NCI-H128 (cell line): ENCODE measurements around the gene GEMIN7.

Experiments used
- DNase-seq: peaks from one replicate; lab custom pipeline; 2025; ENCODE audit not compliant: unreplicated experiment; lab: John Stamatoyannopoulos, UW

The GEMIN7 gene, protein sequence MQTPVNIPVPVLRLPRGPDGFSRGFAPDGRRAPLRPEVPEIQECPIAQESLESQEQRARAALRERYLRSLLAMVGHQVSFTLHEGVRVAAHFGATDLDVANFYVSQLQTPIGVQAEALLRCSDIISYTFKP

DNA sequence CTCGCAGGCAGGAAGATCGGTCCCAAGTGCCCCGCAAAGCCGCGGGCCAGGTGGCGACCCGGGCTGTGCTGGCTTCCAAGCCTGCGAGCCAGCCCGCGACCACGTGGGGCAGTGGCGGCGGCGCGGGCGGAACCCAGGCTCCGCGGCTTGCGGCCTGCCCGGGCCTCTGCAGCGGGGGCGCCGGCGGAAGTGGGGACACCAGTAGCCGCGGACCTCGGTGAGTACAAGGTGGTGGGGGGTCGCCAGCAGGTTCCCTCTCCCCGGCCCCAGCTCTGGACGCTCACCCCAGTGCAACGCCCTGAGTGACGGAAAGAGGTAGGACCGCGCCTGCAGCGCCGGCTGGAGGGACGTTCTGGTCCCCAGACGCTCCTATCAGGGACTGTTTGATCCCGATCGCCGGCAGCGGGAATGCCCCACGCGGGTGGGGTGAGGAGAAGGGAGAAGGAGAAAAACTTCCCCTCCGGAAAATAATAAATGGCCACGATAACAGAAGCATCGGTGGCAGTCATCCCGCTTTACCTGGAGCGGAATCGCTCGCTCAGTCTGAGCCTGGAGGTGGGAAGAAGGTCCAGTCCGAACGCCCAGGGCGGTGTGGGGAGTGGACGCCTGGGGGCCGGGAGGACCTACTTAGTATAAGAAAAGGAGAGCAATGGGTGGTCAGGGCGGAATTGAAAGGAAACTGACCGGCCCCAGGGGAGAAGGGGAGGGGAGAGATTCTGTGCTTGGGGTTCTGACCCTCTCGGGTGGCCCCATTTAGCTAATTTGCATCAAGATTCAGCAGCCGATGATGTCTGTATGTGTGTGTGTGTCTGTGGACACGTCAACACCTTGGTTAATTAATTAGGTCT, at the start of gene GEMIN7:
GEMIN7 (plus strand) TSS at position 198 of the 848 bp plus-strand sequence. CDS start 10,855 bp downstream, outside the sequence.
- DNase-seq: peak; percentile 26

DNA sequence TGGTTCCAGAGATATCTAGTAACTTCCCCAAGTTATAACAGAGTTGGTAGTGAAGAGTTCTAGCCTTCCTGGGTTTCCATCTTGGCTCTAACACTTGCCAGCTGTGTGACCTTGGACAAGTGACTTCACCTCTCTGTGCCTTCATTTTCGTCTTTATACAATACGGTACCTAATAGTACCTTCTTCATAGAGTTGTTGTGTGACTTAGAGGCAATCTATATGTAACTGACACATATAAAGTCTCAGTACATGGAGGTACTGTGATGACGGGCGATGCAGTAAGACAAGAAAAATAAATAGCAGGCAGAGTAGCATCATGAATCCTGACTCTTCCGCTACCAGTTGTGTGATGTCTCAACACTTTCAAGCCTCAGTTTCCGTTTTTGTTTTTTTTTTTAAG, 48.2 kb upstream of the GEMIN7 start:
- no peak for DNase-seq

DNA sequence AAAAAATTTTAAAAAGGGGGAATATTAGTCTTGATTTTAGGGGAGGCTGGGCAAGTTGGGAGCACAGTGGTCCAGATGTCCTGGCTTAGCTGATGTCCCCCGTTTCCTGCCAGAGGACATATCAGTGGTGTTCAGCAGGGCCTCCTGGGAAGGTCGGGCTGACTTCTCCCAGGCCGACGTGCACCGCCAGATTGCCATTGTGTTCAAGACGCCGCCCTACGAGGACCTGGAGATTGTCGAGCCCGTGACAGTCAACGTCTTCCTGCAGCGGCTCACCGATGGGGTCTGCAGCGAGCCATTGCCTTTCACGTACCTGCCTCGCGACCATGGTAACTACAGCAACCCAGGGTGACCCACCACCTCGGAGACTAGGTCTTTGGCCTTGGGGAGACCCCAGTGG, 46.6 kb upstream of the GEMIN7 start:
- no peak for DNase-seq

DNA sequence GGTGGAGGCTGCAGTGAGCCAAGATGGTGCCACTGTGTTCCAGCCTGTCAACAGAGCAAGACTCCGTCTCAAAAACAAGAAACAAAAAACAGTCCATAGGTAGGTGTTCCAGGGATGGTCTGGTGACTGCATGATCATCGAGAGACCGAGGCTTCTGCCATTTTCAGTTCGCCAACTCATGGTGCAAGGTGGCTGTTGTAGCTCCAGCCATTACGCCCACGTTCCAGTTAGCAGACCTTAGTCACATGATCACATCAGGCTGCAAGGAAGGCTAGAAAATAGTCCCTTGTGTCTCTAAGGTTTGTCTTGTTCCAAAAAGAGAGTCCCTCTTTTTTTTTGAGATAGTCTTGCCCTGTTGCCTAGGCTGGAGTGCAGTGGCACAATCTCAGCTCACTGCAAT, 43.3 kb upstream of the GEMIN7 start:
- DNase-seq: no peak

DNA sequence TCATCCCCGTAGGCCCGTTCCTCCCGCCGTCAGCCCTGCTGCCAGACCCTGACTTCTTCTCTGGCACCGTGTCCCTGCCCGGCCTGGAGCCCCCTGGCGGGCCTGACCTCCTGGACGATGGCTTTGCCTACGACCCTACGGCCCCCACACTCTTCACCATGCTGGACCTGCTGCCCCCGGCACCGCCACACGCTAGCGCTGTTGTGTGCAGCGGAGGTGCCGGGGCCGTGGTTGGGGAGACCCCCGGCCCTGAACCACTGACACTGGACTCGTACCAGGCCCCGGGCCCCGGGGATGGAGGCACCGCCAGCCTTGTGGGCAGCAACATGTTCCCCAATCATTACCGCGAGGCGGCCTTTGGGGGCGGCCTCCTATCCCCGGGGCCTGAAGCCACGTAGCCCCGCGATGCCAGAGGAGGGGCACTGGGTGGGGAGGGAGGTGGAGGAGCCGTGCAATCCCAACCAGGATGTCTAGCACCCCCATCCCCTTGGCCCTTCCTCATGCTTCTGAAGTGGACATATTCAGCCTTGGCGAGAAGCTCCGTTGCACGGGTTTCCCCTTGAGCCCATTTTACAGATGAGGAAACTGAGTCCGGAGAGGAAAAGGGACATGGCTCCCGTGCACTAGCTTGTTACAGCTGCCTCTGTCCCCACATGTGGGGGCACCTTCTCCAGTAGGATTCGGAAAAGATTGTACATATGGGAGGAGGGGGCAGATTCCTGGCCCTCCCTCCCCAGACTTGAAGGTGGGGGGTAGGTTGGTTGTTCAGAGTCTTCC, 41.5 kb upstream of the GEMIN7 start:
- DNase-seq: no peak

DNA sequence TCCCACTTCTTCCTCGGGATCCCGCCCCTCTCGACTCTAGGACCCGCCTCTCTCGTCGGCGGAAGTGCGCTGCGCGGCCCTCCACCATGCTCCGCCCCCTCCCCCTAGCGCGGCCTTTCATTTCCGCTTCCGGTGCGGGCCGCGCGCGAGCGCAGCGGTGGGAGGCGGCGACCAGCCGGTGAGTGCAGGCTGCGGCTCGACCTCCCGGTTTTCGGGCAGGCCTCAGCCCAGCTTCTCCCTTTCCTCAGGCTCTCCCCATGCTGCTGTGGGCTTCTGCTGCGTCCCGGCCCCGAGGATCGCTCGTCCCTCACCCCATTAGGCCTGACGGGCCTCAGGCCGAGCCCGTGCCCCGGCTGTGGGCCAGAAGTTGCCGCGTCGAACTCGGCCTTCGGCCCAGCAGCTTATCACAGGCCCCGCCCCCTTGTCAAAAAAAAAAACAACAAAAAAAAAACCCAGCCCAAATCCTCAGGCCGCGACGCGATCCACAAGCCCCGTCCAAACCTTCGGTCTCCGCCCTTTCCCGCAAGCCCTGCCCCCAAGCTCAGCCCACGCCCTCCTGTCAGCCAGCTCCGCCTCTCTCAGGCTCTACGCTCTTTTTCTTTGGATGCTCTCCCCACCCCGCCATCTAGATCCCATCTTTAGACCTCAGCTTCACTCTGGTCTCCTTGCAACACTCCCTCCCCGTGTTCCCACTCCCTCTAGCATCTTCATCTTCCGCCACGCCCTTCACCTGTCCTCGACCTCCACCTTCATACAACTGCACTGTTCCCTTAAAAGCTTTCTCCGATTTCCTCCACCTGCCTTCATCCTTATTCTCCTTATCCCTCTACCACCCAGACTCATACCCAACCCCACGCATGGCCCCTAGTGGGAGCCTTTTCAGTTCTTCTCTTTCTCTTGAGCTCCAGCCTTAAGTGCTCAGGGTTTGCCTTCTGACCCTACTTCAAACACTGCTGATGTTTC, 39.8 kb upstream of the GEMIN7 start, which contains the start of gene CLASRP:
CLASRP (plus strand) TSS at position 115 of the 963 bp plus-strand sequence. CDS start 1,168 bp downstream, outside the sequence.
- peak; percentile 65 for DNase-seq

DNA sequence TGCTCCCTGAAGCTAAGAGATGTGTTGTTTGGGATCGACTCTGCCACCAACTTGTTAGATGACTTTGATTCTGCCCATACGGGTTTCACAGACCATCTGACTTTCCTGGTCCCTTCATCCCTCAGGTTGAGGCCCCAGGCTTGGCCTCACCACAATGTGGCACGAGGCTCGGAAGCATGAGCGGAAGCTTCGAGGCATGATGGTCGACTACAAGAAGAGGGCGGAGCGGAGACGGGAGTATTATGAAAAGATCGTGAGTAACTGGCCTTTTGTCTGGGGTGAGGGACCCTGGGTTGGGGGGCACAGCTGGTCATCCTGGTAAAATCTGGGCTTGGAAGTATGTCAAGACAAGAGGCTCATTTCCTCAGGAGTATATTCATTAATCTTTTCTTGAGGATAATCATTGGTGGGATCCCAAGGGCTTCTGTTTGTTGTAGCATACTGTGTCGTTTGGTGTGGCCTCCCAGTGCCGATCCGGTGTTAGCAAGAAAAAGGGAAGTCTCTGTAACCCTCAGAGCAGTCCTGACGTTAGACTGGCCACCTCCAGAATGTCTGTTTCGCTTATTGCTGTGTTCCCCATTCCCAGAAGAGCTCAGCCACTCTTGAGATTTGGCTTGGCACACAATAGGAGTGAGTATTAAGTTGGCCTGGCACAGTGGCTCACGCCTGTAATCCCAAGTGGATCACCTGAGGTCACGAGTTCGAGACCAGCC, 38.8 kb upstream of the GEMIN7 start:
- DNase-seq: no peak

DNA sequence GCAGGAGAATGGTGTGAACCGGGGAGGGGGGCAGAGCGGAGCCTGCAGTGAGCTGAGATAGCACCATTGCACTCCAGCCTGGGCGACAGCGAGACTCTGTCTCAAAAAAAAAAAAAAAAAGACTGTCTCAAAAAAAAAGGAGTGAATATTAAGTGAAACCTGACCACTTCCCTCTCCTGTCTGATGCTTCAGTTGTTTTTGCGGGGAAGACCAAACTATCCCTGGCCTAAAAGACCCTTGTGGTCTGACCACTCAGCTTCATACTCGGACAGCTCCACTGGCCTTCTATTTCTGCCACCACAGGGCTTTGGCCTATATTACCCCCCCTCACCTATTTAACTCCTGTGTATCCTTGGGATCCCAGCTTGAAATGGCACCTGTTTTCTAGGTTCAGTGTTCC, 37.9 kb upstream of the GEMIN7 start:
- DNase-seq: no peak

DNA sequence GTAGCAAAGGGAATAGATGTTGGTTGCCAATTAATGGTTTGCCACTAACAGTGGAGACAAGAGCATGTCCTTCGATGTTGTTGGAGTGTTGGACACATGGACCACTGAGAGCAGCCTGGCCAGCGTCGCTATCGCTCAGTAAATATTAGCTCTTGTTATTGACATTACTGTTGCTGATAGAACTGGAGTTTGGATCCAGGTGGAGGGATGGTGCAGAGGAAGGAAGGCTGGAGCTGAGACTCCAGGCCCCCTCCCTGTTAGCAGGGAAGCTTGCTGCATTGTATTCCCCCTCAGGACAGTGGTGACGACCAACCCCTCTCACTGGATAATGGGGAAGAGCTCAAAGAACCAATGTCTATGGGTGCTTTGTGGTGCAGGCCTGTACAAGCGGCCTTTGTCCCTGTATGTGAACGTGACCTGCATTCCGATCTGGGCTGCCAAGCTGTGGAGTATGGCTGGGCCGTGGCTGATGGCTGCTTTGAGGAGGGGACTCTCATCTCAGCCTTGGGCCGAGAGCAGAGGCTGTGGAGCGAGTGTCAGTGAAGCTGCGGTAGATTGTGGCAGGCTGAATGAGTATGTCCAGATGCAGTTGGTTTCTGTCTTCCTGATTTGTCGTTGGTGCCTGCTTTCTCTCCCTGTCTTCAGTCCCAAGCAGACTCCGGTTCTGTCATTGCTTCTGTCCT, 33.2 kb upstream of the GEMIN7 start:
- no peak for DNase-seq

DNA sequence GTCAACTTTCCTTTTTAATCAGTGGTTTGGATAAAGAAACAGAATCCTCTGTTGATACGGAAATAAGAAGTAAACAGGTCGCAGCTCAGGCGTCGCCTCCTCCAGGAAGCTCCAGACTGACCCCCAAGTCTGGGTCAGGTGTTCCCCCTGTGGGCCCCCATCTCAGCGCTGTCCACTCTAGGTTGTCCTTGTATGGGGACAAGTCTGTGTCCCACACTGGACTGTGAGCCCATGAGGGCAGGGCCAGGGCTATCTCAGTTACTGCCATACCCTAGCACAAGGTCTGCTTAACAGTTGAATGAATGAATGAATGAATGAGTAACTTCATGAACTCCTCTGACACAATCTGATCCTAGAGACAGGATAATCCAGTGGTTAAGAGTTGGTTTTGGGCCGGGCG, 32.7 kb upstream of the GEMIN7 start:
- no peak for DNase-seq

DNA sequence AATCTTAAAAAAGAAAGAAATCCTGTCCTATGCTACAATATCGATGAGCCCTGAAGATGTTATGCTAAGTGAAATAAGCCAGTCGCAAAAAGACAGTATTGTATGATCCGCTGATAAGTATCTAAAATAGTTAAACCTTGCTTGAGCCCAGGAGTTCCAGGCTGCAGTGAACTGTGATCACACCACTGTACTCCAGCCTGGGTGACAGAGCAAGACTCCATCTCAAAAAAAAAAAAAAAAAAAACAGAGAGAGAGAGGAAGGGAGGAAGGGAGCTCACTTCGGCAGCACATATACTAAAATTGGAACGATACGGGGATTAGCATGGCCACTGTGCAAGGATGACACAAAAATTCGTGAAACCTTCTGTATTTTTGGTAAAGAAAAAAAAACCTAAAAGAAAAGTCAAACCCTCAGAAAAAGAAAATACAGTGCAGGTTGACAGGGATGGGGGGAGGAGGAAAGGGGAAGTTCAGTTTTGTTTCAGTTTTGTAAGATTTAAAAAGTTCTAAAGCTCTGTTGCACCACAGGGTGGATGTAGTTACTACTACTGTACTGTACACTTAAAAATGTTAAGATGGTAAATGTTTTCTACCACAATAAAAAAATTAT, 31.8 kb upstream of the GEMIN7 start:
- no peak for DNase-seq

DNA sequence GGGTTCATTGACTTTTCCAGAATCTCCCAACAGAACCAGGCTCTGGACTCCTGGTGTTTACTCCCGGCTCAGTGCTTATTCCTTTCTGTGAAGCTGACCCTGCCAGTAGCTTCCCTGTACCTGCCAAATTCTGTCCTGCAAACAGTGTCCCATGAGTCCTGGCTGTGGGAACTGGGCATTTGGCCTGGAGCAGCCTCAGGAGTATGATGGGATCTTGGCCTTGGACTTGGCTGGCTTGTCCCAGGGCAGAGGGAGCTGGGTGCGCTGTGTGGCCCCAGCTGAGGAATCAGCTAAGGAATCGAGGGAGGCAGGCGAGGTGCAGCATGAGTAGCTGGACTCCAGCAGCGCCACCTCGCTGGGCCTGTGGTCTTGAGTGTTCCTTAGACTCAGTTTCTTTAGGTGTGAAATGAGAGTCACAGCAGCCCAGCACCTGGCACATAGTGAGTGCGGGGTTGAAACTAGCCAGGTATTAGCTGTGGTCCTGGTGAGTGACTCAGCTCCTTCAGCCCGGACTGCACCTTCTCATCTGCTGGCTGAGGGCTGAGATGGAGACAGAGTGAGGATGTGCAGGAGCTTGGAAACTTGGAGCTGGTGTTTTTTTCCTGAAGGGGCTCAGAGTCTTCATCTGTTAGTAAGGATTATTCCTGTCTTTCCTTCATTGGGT, 29.9 kb upstream of the GEMIN7 start:
- no peak for DNase-seq

DNA sequence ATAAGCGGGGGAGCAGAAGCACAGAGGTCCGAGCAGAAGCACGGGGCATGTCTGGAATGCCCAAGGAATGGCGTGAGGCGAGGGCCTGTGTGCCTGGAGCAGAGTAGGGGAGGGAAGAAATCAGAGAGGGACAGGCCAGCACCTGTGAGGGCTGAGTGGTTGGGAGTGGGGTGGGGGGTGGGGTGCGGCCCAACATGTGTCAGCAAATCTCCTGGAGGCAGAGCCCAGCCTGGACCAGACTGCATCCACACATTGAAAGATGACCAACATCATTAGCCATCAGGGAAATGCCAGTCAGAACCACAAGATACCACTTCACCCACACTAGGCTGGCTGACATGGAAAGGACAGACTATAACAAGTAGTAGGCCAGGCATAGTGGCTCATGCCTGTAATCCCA, 29.0 kb upstream of the GEMIN7 start:
- DNase-seq: no peak

DNA sequence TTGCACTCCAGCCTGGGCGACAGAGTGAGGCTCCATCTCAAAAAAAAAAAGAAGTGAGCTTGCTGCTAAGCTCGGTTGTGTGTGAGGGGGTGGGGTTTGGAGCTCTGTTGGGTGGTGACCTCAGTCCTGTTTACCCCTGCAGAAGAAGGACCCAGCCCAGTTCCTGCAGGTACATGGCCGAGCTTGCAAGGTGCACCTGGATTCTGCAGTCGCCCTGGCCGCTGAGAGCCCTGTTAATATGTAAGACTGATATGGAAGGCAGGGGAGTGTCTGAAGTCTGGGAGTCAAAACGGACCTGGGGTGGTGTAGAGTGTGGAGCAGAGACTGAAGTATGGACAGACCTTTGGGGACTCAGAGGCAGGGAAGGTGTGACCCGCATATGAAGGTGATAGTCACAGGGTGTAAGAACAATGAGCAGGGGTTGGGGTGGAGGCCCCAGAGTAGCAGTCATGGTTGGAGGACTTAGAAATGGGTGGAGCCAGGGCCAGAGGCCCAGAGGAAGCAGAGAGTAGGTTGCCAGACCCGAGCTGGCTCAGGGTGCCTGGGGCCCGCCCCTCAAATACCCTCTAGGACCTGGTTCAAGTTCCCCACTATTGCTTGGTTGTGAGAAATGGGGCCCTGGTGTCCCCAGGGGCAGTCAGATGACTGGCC, 27.0 kb upstream of the GEMIN7 start:
- no peak for DNase-seq

DNA sequence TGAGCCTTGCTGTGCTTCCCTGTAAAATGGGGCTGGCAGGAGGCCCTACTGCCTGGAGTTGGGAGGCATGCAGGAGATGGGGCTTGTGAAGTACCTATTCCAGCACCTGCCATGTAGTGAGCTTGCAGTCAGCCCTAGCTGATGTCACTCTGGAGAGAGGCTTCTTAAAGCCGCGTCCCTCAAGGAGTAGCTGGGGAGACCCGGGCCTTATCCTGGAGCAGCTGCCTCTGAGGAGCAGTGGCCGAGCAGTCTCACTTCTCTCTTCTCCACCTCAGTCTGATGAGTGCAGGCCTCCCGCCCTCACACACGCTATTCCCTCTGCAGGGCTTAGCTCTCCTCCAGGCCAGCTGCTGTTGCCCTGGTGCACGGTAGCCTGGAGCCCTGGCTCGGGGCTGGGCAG, 22.2 kb upstream of the GEMIN7 start:
- DNase-seq: no peak

DNA sequence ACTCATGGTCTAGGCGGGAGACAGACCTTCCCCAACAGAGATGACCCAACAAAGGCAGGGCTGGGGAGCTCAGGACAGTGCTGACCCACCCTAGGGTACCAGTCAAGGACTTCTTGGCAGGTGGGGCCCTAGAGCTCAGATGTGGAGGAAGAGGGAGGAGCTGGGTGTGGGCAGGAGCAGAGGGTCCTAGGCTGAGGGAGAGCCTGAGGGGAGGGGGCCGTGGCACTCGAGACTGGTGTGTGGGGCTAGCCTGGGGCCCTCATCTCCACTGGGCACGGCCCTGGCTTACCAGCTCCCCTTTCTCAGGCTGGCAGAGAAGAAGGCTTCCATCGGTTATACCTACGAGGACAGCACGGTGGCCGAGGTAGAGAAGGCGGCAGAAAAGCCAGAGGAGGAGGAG, 21.6 kb upstream of the GEMIN7 start:
- DNase-seq: no peak

DNA sequence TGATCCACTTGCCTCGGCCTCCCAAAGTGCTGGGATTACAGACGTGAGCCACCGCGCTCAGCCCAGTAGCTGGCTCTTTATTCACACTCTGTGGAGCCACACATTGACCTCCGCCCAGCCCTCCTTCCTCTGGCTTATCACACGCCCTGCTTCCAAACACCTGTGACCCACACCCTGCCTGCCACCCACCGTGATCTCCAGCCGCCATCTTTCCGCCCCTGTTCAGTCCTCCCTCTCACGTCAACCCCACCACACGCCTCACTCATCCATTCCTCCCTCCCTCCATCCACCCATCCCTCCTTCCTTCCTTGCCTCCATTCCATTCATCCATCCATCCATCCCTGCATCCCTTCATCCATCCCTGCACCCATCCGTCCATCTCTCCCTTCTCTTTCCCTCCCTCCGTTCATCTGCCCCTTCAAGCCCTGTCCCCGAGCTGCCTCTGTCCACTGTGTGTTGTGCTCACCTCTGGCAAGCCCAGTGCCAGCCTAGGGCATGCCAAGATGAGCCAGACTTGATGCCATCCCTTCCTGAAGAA, 20.4 kb upstream of the GEMIN7 start:
- DNase-seq: no peak
